Measurements from ENCODE around the gene STK10. TPM values are rescaled to one million over a fixed set of nuclear protein-coding genes. Genes with fewer than 3 reads are reported as not detected.

The STK10 gene
- polyA plus RNA-seq, 1 donor (not counting 4 experiments of a cell fraction or from before 2014, with no cell fraction given), result 19.8 TPM

GRCh38 chr5:172104021-172104420, 84.0 kb downstream of the STK10 start:
- H3K27me3 ChIP-seq (ENCODE audit: control insufficient read depth, extremely low read depth, insufficient read depth, low read length), result no peaks in the 10 kb centered on the region
- no peak for DNase-seq (ENCODE audit: low read depth, low spot score)
- H3K27ac ChIP-seq (ENCODE audit: control insufficient read depth, insufficient read depth, low read length), result no peak overlapping the region
- dilution Hi-C loops (cut with MboI; ENCODE audit: extremely low pct_ligation_motif_present, low sequenced_read_pairs), result no loop called here
- H3K36me3 ChIP-seq (ENCODE audit: control insufficient read depth in 2 of 2, extremely low read depth in 1 of 2, insufficient read depth in 2 of 2, low read length in 2 of 2), result peaks cover 12 to 27% of the 10 kb centered on the region in 2 experiments
- peaks cover 1% of the 10 kb centered on the region for H3K79me2 ChIP-seq (ENCODE audit: control insufficient read depth, insufficient read depth, low read length)
- no peak for FAIRE-seq
- no peak overlapping the region for H2AFZ ChIP-seq (ENCODE audit: control insufficient read depth, low read length)
- H3K4me3 ChIP-seq (ENCODE audit: control insufficient read depth in 2 of 3, extremely low read depth in 1 of 3, insufficient read depth in 2 of 3, low read depth in 1 of 3, low read length in 3 of 3), result no peak overlapping the region
- no peaks in the 10 kb centered on the region for H3K9me3 ChIP-seq (ENCODE audit: control insufficient read depth, low read depth, low read length)
- H4K20me1 ChIP-seq (ENCODE audit: control insufficient read depth, extremely low read depth, insufficient read depth, low read length), result no peaks in the 10 kb centered on the region
- TF ChIP-seq EZH2 (IDR thresholded peaks at IDR 0.05; ENCODE audit: low read length) (no peak), CTCF (optimal IDR thresholded peaks at IDR 0.05 in 1 of 3, IDR thresholded peaks at IDR 0.05 in 1 of 3, conservative IDR thresholded peaks at IDR 0.05 in 1 of 3; ENCODE audit: extremely low read depth in 1 of 3, insufficient read depth in 2 of 3, low read length in 3 of 3) (no peak)
- H3K4me1 ChIP-seq (ENCODE audit: control insufficient read depth, extremely low read depth, insufficient read depth, low read length), result peaks cover 47% of the 10 kb centered on the region
- H3K9me1 ChIP-seq (ENCODE audit: control insufficient read depth, extremely low read depth, insufficient read depth, low read length), result peaks cover 3% of the 10 kb centered on the region
- no peak overlapping the region for H3K4me2 ChIP-seq (ENCODE audit: control insufficient read depth, extremely low read depth, insufficient read depth, low read depth, low read length)
- no peak overlapping the region for H3K9ac ChIP-seq (ENCODE audit: control insufficient read depth, extremely low read depth, insufficient read depth, low read length)

GRCh38 chr5:172102913-172103626, 85.0 kb downstream of the STK10 start:
- Histone ChIP-seq H3K79me2 (ENCODE audit: control insufficient read depth, insufficient read depth, low read length) (peaks cover 1% of the 10 kb centered on the region), H3K36me3 (ENCODE audit: control insufficient read depth in 2 of 2, extremely low read depth in 1 of 2, insufficient read depth in 2 of 2, low read length in 2 of 2) (peaks cover 18 to 29% of the 10 kb centered on the region in 2 experiments), H2AFZ (ENCODE audit: control insufficient read depth, low read length) (no peak overlapping the region), H3K4me3 (ENCODE audit: control insufficient read depth in 2 of 3, extremely low read depth in 1 of 3, insufficient read depth in 2 of 3, low read depth in 1 of 3, low read length in 3 of 3) (peak overlapping the region in 2 of 3 experiments; percentile 11 to 15), H3K9ac (ENCODE audit: control insufficient read depth, extremely low read depth, insufficient read depth, low read length) (peak overlapping the region; percentile 50), H4K20me1 (ENCODE audit: control insufficient read depth, extremely low read depth, insufficient read depth, low read length) (no peaks in the 10 kb centered on the region), H3K27me3 (ENCODE audit: control insufficient read depth, extremely low read depth, insufficient read depth, low read length) (no peaks in the 10 kb centered on the region), H3K27ac (ENCODE audit: control insufficient read depth, insufficient read depth, low read length) (peak overlapping the region; percentile 72), H3K9me3 (ENCODE audit: control insufficient read depth, low read depth, low read length) (no peaks in the 10 kb centered on the region), H3K4me1 (ENCODE audit: control insufficient read depth, extremely low read depth, insufficient read depth, low read length) (peaks cover 42% of the 10 kb centered on the region), H3K9me1 (ENCODE audit: control insufficient read depth, extremely low read depth, insufficient read depth, low read length) (peaks cover 3% of the 10 kb centered on the region), H3K4me2 (ENCODE audit: control insufficient read depth, extremely low read depth, insufficient read depth, low read depth, low read length) (peak overlapping the region; percentile 85)
- DNase-seq (ENCODE audit: low read depth, low spot score), result peak; percentile 85
- FAIRE-seq, result peak; percentile 92
- TF ChIP-seq CTCF (optimal IDR thresholded peaks at IDR 0.05 in 1 of 3, IDR thresholded peaks at IDR 0.05 in 1 of 3, conservative IDR thresholded peaks at IDR 0.05 in 1 of 3; ENCODE audit: extremely low read depth in 1 of 3, insufficient read depth in 2 of 3, low read length in 3 of 3), result no peak
- no peak for TF ChIP-seq EZH2 (IDR thresholded peaks at IDR 0.05; ENCODE audit: low read length)
- dilution Hi-C loops (cut with MboI; ENCODE audit: extremely low pct_ligation_motif_present, low sequenced_read_pairs), result no loop called here
